ENCODE measurements around the gene ATF7. TPM values are rescaled to one million over a fixed set of nuclear protein-coding genes. Genes with fewer than 3 reads are reported as not detected.
"Not testable (repeated sequence)": the region's sequence is repeated elsewhere in the genome, so short reads cannot be mapped to it uniquely, and the experiment has no call there.

Gene ATF7
- total and polyA plus RNA-seq, 2 experiments from 2014 or later: 12.8 to 21.5 TPM

- in situ Hi-C loops (cut with MboI): no loop called here
- 70 to 74% methylated on average over 4 to 5 of the region's 5 CpGs for WGBS, 2 experiments (ENCODE audit: low coverage in 1 of 2, low lambda C conversion rate in 2 of 2, missing lambda C conversion rate in 2 of 2)
- TF ChIP-seq EZH2 (IDR thresholded peaks at IDR 0.05; ENCODE audit: insufficient read depth, poor library complexity, severe bottlenecking) (no peak), EZH2phosphoT487 (IDR thresholded peaks at IDR 0.05; ENCODE audit: insufficient read depth, low read depth) (no peak)
- Histone ChIP-seq H3K9me2 (ENCODE audit: insufficient read depth) (no peaks in the 10 kb centered on the region), H3K4me2 (ENCODE audit: unreplicated experiment) (no peak overlapping the region), H3K79me2 (ENCODE audit: insufficient read depth) (no peaks in the 10 kb centered on the region), H3K4me1 (ENCODE audit: insufficient read depth) (0 out of 2 replicates have a peak, but pooled peaks cover 8% of the 10 kb centered on the region), H2AFZ (no peak overlapping the region), H3K9me3 (ENCODE audit: low read depth) (no peaks in the 10 kb centered on the region), H3K4me3 (no peak overlapping the region), H4K20me1 (ENCODE audit: insufficient read depth) (no peaks in the 10 kb centered on the region), H3K9ac (no peak overlapping the region), H3F3A (ENCODE audit: insufficient read depth) (no peaks in the 10 kb centered on the region), H3K36me3 (ENCODE audit: low read depth) (no peaks in the 10 kb centered on the region), H3K27me3 (replicated peaks; ENCODE audit: insufficient read depth) (no peaks in the 10 kb centered on the region), H3K27ac (no peak overlapping the region)
- DNase-seq: no peak
Measured at GRCh38 chr12:53643232-53643979, 17.2 kb upstream of the ATF7 start.

GRCh38 chr12:53638057-53638456 lies 11.9 kb upstream of the ATF7 start:
- in situ Hi-C loops (cut with MboI): no loop called here
- Histone ChIP-seq H2AFZ (no peak overlapping the region), H3K36me3 (ENCODE audit: low read depth) (no peaks in the 10 kb centered on the region), H3K9me3 (ENCODE audit: low read depth) (no peaks in the 10 kb centered on the region), H3K4me3 (no peak overlapping the region), H3K27me3 (replicated peaks; ENCODE audit: insufficient read depth) (no peaks in the 10 kb centered on the region), H3K4me1 (ENCODE audit: insufficient read depth) (no peaks in the 10 kb centered on the region), H4K20me1 (ENCODE audit: insufficient read depth) (no peaks in the 10 kb centered on the region), H3K79me2 (ENCODE audit: insufficient read depth) (no peaks in the 10 kb centered on the region), H3K4me2 (ENCODE audit: unreplicated experiment) (no peak overlapping the region), H3K9ac (no peak overlapping the region), H3K9me2 (ENCODE audit: insufficient read depth) (no peaks in the 10 kb centered on the region), H3K27ac (no peak overlapping the region), H3F3A (ENCODE audit: insufficient read depth) (no peaks in the 10 kb centered on the region)
- WGBS, 2 experiments (ENCODE audit: low coverage in 1 of 2, low lambda C conversion rate in 2 of 2, missing lambda C conversion rate in 2 of 2): 64 to 67% methylated on average over 2 of the region's 2 CpGs
- no peak for DNase-seq
- TF ChIP-seq EZH2 (IDR thresholded peaks at IDR 0.05; ENCODE audit: insufficient read depth, poor library complexity, severe bottlenecking) (no peak), EZH2phosphoT487 (IDR thresholded peaks at IDR 0.05; ENCODE audit: insufficient read depth, low read depth) (no peak)

GRCh38 chr12:53636641-53637040 lies 10.5 kb upstream of the ATF7 start:
- no peak overlapping the region for H3K4me2 ChIP-seq (ENCODE audit: unreplicated experiment)
- WGBS, 2 experiments (ENCODE audit: low coverage in 1 of 2, low lambda C conversion rate in 2 of 2, missing lambda C conversion rate in 2 of 2): 67 to 70% methylated on average over 2 of the region's 2 CpGs
- H3K9ac ChIP-seq: no peak overlapping the region

GRCh38 chr12:53635708-53636107 lies 9.5 kb upstream of the ATF7 start:
- H3K4me1 ChIP-seq (ENCODE audit: insufficient read depth); H3K9me2 ChIP-seq (ENCODE audit: insufficient read depth); in situ Hi-C loops (cut with MboI); H3K9ac ChIP-seq; H2AFZ ChIP-seq; H4K20me1 ChIP-seq (ENCODE audit: insufficient read depth); H3K79me2 ChIP-seq (ENCODE audit: insufficient read depth); H3K4me2 ChIP-seq (ENCODE audit: unreplicated experiment); H3K9me3 ChIP-seq (ENCODE audit: low read depth); H3F3A ChIP-seq (ENCODE audit: insufficient read depth); H3K36me3 ChIP-seq (ENCODE audit: low read depth); H3K27ac ChIP-seq; DNase-seq; H3K27me3 ChIP-seq (replicated peaks; ENCODE audit: insufficient read depth); H3K4me3 ChIP-seq: not testable (repeated sequence)

More at GRCh38 chr12:53636641-53637040, 10.5 kb upstream of the ATF7 start:
- in situ Hi-C loops (cut with MboI): no loop called here
- TF ChIP-seq EZH2 (IDR thresholded peaks at IDR 0.05; ENCODE audit: insufficient read depth, poor library complexity, severe bottlenecking) (no peak), EZH2phosphoT487 (IDR thresholded peaks at IDR 0.05; ENCODE audit: insufficient read depth, low read depth) (no peak)
- no peaks in the 10 kb centered on the region for H3K79me2 ChIP-seq (ENCODE audit: insufficient read depth)
- DNase-seq: no peak
- H3K9me3 ChIP-seq (ENCODE audit: low read depth): no peaks in the 10 kb centered on the region
- no peak overlapping the region for H2AFZ ChIP-seq
- H3K36me3 ChIP-seq (ENCODE audit: low read depth): no peaks in the 10 kb centered on the region
- no peaks in the 10 kb centered on the region for H4K20me1 ChIP-seq (ENCODE audit: insufficient read depth)
- H3K27ac ChIP-seq: no peak overlapping the region
- no peaks in the 10 kb centered on the region for H3F3A ChIP-seq (ENCODE audit: insufficient read depth)
- no peak overlapping the region for H3K4me3 ChIP-seq
- H3K27me3 ChIP-seq (replicated peaks; ENCODE audit: insufficient read depth): no peaks in the 10 kb centered on the region
- H3K9me2 ChIP-seq (ENCODE audit: insufficient read depth): no peaks in the 10 kb centered on the region
- no peaks in the 10 kb centered on the region for H3K4me1 ChIP-seq (ENCODE audit: insufficient read depth)

- no peak for DNase-seq
- Histone ChIP-seq H3K9ac (no peak overlapping the region), H3K9me3 (ENCODE audit: low read depth) (no peaks in the 10 kb centered on the region), H3K4me3 (no peak overlapping the region), H3K79me2 (ENCODE audit: insufficient read depth) (no peaks in the 10 kb centered on the region), H3K4me1 (ENCODE audit: insufficient read depth) (no peaks in the 10 kb centered on the region), H3F3A (ENCODE audit: insufficient read depth) (no peaks in the 10 kb centered on the region), H3K36me3 (ENCODE audit: low read depth) (no peaks in the 10 kb centered on the region), H3K9me2 (ENCODE audit: insufficient read depth) (no peaks in the 10 kb centered on the region), H3K4me2 (ENCODE audit: unreplicated experiment) (no peak overlapping the region), H3K27ac (no peak overlapping the region), H3K27me3 (replicated peaks; ENCODE audit: insufficient read depth) (no peaks in the 10 kb centered on the region), H4K20me1 (ENCODE audit: insufficient read depth) (no peaks in the 10 kb centered on the region), H2AFZ (no peak overlapping the region)
- in situ Hi-C loops (cut with MboI): no loop called here
- TF ChIP-seq EZH2 (IDR thresholded peaks at IDR 0.05; ENCODE audit: insufficient read depth, poor library complexity, severe bottlenecking): no peak
- no peak for TF ChIP-seq EZH2phosphoT487 (IDR thresholded peaks at IDR 0.05; ENCODE audit: insufficient read depth, low read depth)
- WGBS, 2 experiments (ENCODE audit: low coverage in 1 of 2, low lambda C conversion rate in 2 of 2, missing lambda C conversion rate in 2 of 2): 29 to 31% methylated on average over 1 of the region's 1 CpG
Measured at GRCh38 chr12:53631721-53632120, 5.5 kb upstream of the ATF7 start.

Measured in GM23248 (cell line).